ENCODE results near the gene DAZAP1. TPM values are rescaled to one million over a fixed set of nuclear protein-coding genes. Genes with fewer than 3 reads are reported as not detected.

The DAZAP1 gene
- total RNA-seq, 1 experiment from 2014 or later = 360 TPM

DNA sequence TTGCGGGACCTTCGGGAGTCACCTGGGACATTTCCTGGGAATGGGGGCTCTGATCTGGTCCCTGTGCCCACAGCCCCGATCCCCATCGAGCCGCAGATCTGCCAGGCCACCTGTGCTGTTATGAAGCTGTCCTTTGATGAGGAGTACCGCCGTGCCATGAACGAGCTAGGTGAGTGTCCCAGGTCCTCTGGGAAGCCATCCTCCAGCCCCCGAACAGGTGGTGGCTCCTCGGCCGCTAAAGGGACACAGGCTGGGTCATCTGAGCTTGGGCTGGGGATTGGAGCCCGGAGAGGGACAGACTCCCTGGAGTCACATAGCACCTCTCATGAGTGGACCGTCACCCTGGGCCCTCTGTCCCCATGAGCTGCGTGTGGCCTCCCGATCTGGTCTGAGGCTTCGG is 50.5 kb downstream of the DAZAP1 start:
- DNase-seq (ENCODE audit: low spot score) = no peak
- ATAC-seq = no peak
- peaks cover 35% of the 10 kb centered on the region for H3K27me3 Mint-ChIP-seq (ENCODE audit: low read depth)
- TF ChIP-seq, protein P1, sequence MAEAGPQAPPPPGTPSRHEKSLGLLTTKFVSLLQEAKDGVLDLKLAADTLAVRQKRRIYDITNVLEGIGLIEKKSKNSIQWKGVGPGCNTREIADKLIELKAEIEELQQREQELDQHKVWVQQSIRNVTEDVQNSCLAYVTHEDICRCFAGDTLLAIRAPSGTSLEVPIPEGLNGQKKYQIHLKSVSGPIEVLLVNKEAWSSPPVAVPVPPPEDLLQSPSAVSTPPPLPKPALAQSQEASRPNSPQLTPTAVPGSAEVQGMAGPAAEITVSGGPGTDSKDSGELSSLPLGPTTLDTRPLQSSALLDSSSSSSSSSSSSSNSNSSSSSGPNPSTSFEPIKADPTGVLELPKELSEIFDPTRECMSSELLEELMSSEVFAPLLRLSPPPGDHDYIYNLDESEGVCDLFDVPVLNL (CRISPR knock-in tag; IDR thresholded peaks at IDR 0.05; ENCODE audit: borderline replicate concordance, low read depth) = no peak
- TF ChIP-seq, protein P2, sequence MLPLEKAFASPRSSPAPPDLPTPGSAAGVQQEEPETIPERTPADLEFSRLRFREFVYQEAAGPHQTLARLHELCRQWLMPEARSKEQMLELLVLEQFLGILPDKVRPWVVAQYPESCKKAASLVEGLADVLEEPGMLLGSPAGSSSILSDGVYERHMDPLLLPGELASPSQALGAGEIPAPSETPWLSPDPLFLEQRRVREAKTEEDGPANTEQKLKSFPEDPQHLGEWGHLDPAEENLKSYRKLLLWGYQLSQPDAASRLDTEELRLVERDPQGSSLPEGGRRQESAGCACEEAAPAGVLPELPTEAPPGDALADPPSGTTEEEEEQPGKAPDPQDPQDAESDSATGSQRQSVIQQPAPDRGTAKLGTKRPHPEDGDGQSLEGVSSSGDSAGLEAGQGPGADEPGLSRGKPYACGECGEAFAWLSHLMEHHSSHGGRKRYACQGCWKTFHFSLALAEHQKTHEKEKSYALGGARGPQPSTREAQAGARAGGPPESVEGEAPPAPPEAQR (CRISPR knock-in tag; IDR thresholded peaks at IDR 0.05) = no peak
- TF ChIP-seq ZNF423 (CRISPR knock-in tag; IDR thresholded peaks at IDR 0.05) = no peak
- TF ChIP-seq ZNF121 (CRISPR knock-in tag; IDR thresholded peaks at IDR 0.05) = no peak
- TF ChIP-seq, protein P3, sequence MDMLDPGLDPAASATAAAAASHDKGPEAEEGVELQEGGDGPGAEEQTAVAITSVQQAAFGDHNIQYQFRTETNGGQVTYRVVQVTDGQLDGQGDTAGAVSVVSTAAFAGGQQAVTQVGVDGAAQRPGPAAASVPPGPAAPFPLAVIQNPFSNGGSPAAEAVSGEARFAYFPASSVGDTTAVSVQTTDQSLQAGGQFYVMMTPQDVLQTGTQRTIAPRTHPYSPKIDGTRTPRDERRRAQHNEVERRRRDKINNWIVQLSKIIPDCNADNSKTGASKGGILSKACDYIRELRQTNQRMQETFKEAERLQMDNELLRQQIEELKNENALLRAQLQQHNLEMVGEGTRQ (CRISPR knock-in tag; IDR thresholded peaks at IDR 0.05) = no peak
- no peak for TF ChIP-seq FOXJ3 (CRISPR knock-in tag; IDR thresholded peaks at IDR 0.05; ENCODE audit: borderline replicate concordance)
- no peak for TF ChIP-seq ZBTB21 (CRISPR knock-in tag; IDR thresholded peaks at IDR 0.05; ENCODE audit: borderline replicate concordance)
- TF ChIP-seq, protein P4, sequence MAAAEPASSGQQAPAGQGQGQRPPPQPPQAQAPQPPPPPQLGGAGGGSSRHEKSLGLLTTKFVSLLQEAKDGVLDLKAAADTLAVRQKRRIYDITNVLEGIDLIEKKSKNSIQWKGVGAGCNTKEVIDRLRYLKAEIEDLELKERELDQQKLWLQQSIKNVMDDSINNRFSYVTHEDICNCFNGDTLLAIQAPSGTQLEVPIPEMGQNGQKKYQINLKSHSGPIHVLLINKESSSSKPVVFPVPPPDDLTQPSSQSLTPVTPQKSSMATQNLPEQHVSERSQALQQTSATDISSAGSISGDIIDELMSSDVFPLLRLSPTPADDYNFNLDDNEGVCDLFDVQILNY (CRISPR knock-in tag; IDR thresholded peaks at IDR 0.05) = no peak
- TF ChIP-seq, protein P5, sequence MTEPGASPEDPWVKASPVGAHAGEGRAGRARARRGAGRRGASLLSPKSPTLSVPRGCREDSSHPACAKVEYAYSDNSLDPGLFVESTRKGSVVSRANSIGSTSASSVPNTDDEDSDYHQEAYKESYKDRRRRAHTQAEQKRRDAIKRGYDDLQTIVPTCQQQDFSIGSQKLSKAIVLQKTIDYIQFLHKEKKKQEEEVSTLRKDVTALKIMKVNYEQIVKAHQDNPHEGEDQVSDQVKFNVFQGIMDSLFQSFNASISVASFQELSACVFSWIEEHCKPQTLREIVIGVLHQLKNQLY (CRISPR knock-in tag; IDR thresholded peaks at IDR 0.05) = no peak
- TF ChIP-seq, protein P6, sequence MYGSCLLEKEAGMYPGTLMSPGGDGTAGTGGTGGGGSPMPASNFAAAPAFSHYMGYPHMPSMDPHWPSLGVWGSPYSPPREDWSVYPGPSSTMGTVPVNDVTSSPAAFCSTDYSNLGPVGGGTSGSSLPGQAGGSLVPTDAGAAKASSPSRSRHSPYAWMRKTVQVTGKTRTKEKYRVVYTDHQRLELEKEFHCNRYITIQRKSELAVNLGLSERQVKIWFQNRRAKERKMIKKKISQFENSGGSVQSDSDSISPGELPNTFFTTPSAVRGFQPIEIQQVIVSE (CRISPR knock-in tag; IDR thresholded peaks at IDR 0.05; ENCODE audit: borderline replicate concordance) = no peak
- TF ChIP-seq, protein P7, sequence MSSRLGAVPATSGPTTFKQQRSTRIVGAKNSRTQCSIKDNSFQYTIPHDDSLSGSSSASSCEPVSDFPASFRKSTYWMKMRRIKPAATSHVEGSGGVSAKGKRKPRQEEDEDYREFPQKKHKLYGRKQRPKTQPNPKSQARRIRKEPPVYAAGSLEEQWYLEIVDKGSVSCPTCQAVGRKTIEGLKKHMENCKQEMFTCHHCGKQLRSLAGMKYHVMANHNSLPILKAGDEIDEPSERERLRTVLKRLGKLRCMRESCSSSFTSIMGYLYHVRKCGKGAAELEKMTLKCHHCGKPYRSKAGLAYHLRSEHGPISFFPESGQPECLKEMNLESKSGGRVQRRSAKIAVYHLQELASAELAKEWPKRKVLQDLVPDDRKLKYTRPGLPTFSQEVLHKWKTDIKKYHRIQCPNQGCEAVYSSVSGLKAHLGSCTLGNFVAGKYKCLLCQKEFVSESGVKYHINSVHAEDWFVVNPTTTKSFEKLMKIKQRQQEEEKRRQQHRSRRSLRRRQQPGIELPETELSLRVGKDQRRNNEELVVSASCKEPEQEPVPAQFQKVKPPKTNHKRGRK (CRISPR knock-in tag; IDR thresholded peaks at IDR 0.05; ENCODE audit: borderline replicate concordance) = no peak
- TF ChIP-seq ZNF416 (CRISPR knock-in tag; IDR thresholded peaks at IDR 0.05) = no peak
- no peak for TF ChIP-seq JUN (CRISPR knock-in tag; IDR thresholded peaks at IDR 0.05)
- TF ChIP-seq IRF2 (CRISPR knock-in tag; IDR thresholded peaks at IDR 0.05; ENCODE audit: borderline replicate concordance, low read depth) = no peak
- no peak for TF ChIP-seq ZNF317 (CRISPR knock-in tag; IDR thresholded peaks at IDR 0.05; ENCODE audit: borderline replicate concordance, low read depth)
- no peak for TF ChIP-seq ETV6 (CRISPR knock-in tag; IDR thresholded peaks at IDR 0.05)
- TF ChIP-seq, protein P8, sequence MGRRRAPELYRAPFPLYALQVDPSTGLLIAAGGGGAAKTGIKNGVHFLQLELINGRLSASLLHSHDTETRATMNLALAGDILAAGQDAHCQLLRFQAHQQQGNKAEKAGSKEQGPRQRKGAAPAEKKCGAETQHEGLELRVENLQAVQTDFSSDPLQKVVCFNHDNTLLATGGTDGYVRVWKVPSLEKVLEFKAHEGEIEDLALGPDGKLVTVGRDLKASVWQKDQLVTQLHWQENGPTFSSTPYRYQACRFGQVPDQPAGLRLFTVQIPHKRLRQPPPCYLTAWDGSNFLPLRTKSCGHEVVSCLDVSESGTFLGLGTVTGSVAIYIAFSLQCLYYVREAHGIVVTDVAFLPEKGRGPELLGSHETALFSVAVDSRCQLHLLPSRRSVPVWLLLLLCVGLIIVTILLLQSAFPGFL (CRISPR knock-in tag; IDR thresholded peaks at IDR 0.05; ENCODE audit: borderline replicate concordance) = no peak
- TF ChIP-seq NFYB (CRISPR knock-in tag; conservative IDR thresholded peaks at IDR 0.05; ENCODE audit: low read depth) = no peak
- no peak for TF ChIP-seq RELA (CRISPR knock-in tag; IDR thresholded peaks at IDR 0.05; ENCODE audit: borderline replicate concordance)
- CTCF ChIA-PET = interaction anchor here (0.6 to 5.2 kb wide), 5 partner anchors 9 to 70 kb away, joined by 3 to 76 read pairs (median 6); partner anchors contain the start of gene REEP6
- no peaks in the 10 kb centered on the region for H3K9me3 Mint-ChIP-seq
- H3K27ac Mint-ChIP-seq = no peak overlapping the region
- no peaks in the 10 kb centered on the region for H3K36me3 Mint-ChIP-seq
- POLR2A ChIA-PET = no interaction called here
- no peak overlapping the region for H3K4me3 Mint-ChIP-seq
- peaks cover 6% of the 10 kb centered on the region; the same call in 1 of the 2 replicates for H3K4me1 Mint-ChIP-seq
